Activated CD4-positive, alpha-beta T cell treated with anti-CD3 and anti-CD28 coated beads, Interleukin-2, amount 10 ng/mL, durations not matched to agents 7 days and 5 days (primary cell): ENCODE measurements around the gene GALNT2. TPM values are rescaled to one million over a fixed set of nuclear protein-coding genes. Genes with fewer than 3 reads are reported as not detected.

ENCODE experiments used
- CTCF ChIA-PET: fragments of 350-600 bp; sonication (Branson Sonifier 250); formaldehyde crosslinking; loops from one replicate; lab custom pipeline; 2021; ENCODE audit warnings: antibody characterized with exemption; lab: Charles Lee
- POLR2A ChIA-PET: fragments of 350-600 bp; sonication (Branson Sonifier 250); formaldehyde crosslinking; loops from one replicate; lab custom pipeline; 2021; ENCODE audit warnings: antibody characterized with exemption; lab: Charles Lee
- DNase-seq: peaks from one replicate; pipeline ENCODE4 v3.0.0-alpha.2; 2020
- H3K27ac Mint-ChIP-seq: one replicate; pipeline ENCODE4 v1.8.0; 2021; ENCODE audit warnings: mild to moderate bottlenecking, moderate library complexity, mixed read lengths
- H3K27me3 Mint-ChIP-seq: one replicate; pipeline ENCODE4 v1.8.0; 2021; ENCODE audit warnings: mixed read lengths
- H3K36me3 Mint-ChIP-seq: one replicate; pipeline ENCODE4 v1.8.0; 2021; ENCODE audit warnings: low read depth, mixed read lengths
- H3K4me1 Mint-ChIP-seq: one replicate; pipeline ENCODE4 v1.8.0; 2021; ENCODE audit warnings: mixed read lengths
- H3K4me3 Mint-ChIP-seq: one replicate; pipeline ENCODE4 v1.8.0; 2021; ENCODE audit warnings: mild to moderate bottlenecking, moderate library complexity, mixed read lengths
- H3K9me3 Mint-ChIP-seq: one replicate; pipeline ENCODE4 v1.8.0; 2021; ENCODE audit warnings: mixed read lengths
- total RNA-seq, 2 experiments: library from RNA; stranded (reverse); gene quantifications; one replicate each; pipeline ENCODE4 v1.2.3, GENCODE V29; 2021

Gene GALNT2
- total RNA-seq, 2 experiments from 2014 or later, result 22.7 to 28.4 TPM

- Mint-ChIP-seq H3K36me3 (peaks cover 19% of the 10 kb centered on the region), H3K27ac (no peak overlapping the region), H3K4me3 (no peak overlapping the region), H3K9me3 (no peaks in the 10 kb centered on the region), H3K4me1 (peaks cover 29% of the 10 kb centered on the region), H3K27me3 (no peaks in the 10 kb centered on the region)
- ChIA-PET CTCF (interaction anchor here (2.1 kb wide), 1 partner anchor 9 kb away, joined by 14 read pairs; no protein-coding TSS in a partner anchor), POLR2A (no interaction called here)
- DNase-seq, result no peak
Measured at GRCh38 chr1:230206207-230206606, 139.2 kb downstream of the GALNT2 start.

- H3K36me3 Mint-ChIP-seq, result peaks cover 19% of the 10 kb centered on the region
- peaks cover 32% of the 10 kb centered on the region for H3K4me1 Mint-ChIP-seq
- POLR2A ChIA-PET, result no interaction called here
- H3K4me3 Mint-ChIP-seq, result no peak overlapping the region
- DNase-seq, result peak; percentile 2
- H3K27ac Mint-ChIP-seq, result no peak overlapping the region
- no peaks in the 10 kb centered on the region for H3K9me3 Mint-ChIP-seq
- CTCF ChIA-PET, result interaction anchor here (5.2 kb wide), 1 partner anchor 7 kb away, joined by 23 read pairs; no protein-coding TSS in a partner anchor
- no peaks in the 10 kb centered on the region for H3K27me3 Mint-ChIP-seq
Measured at GRCh38 chr1:230206976-230207375, 139.9 kb downstream of the GALNT2 start.

GRCh38 chr1:230207598-230207997 lies 140.6 kb downstream of the GALNT2 start:
- CTCF ChIA-PET, result interaction anchor here (5.2 kb wide), 1 partner anchor 8 kb away, joined by 23 read pairs; no protein-coding TSS in a partner anchor
- Mint-ChIP-seq H3K36me3 (peaks cover 19% of the 10 kb centered on the region), H3K27me3 (no peaks in the 10 kb centered on the region), H3K4me1 (peaks cover 37% of the 10 kb centered on the region), H3K27ac (no peak overlapping the region), H3K9me3 (no peaks in the 10 kb centered on the region), H3K4me3 (no peak overlapping the region)
- peak; percentile 1 for DNase-seq
- POLR2A ChIA-PET, result no interaction called here

GRCh38 chr1:230208619-230209261 lies 141.7 kb downstream of the GALNT2 start:
- Mint-ChIP-seq H3K4me3 (no peak overlapping the region), H3K27me3 (no peaks in the 10 kb centered on the region), H3K27ac (peak overlapping the region; percentile 65), H3K9me3 (no peaks in the 10 kb centered on the region), H3K36me3 (peaks cover 18% of the 10 kb centered on the region), H3K4me1 (peaks cover 48% of the 10 kb centered on the region)
- CTCF ChIA-PET, result interaction anchor here (5.2 kb wide), 1 partner anchor 9 kb away, joined by 23 read pairs; no protein-coding TSS in a partner anchor
- POLR2A ChIA-PET, result no interaction called here
- peak; percentile 22 for DNase-seq

- Mint-ChIP-seq H3K9me3 (no peaks in the 10 kb centered on the region), H3K36me3 (peaks cover 13% of the 10 kb centered on the region), H3K4me3 (no peak overlapping the region), H3K4me1 (peaks cover 54% of the 10 kb centered on the region), H3K27ac (no peak overlapping the region), H3K27me3 (no peaks in the 10 kb centered on the region)
- POLR2A ChIA-PET, result interaction anchor here (0.5 to 0.6 kb wide), 2 partner anchors 257 to 585 kb away, joined by 4 read pairs; no protein-coding TSS in a partner anchor
- CTCF ChIA-PET, result interaction anchor here (0.6 to 5.2 kb wide), 5 partner anchors 10 to 137 kb away, joined by 3 to 23 read pairs (median 5); no protein-coding TSS in a partner anchor
- no peak for DNase-seq
Measured at GRCh38 chr1:230210326-230210980, 143.4 kb downstream of the GALNT2 start.

GRCh38 chr1:230210981-230211336 lies 143.9 kb downstream of the GALNT2 start:
- H3K4me1 Mint-ChIP-seq, result peaks cover 56% of the 10 kb centered on the region
- ChIA-PET POLR2A (no interaction called here), CTCF (interaction anchor here (1.2 to 5.2 kb wide), 4 partner anchors 10 to 48 kb away, joined by 3 to 23 read pairs (median 6); no protein-coding TSS in a partner anchor)
- no peak for DNase-seq
- no peak overlapping the region for H3K27ac Mint-ChIP-seq
- peaks cover 13% of the 10 kb centered on the region for H3K36me3 Mint-ChIP-seq
- no peaks in the 10 kb centered on the region for H3K9me3 Mint-ChIP-seq
- no peak overlapping the region for H3K4me3 Mint-ChIP-seq
- no peaks in the 10 kb centered on the region for H3K27me3 Mint-ChIP-seq

- no peaks in the 10 kb centered on the region for H3K27me3 Mint-ChIP-seq
- no peak for DNase-seq
- ChIA-PET CTCF (interaction anchor here (0.6 to 5.2 kb wide), 6 partner anchors 9 to 50 kb away, joined by 3 to 23 read pairs (median 5); no protein-coding TSS in a partner anchor), POLR2A (no interaction called here)
- H3K4me3 Mint-ChIP-seq, result no peak overlapping the region
- no peaks in the 10 kb centered on the region for H3K9me3 Mint-ChIP-seq
- H3K27ac Mint-ChIP-seq, result peak overlapping the region; percentile 61
- H3K4me1 Mint-ChIP-seq, result peaks cover 56% of the 10 kb centered on the region
- H3K36me3 Mint-ChIP-seq, result peaks cover 13% of the 10 kb centered on the region
Measured at GRCh38 chr1:230211436-230212145, 144.6 kb downstream of the GALNT2 start.

GRCh38 chr1:230212405-230212936 lies 145.4 kb downstream of the GALNT2 start:
- DNase-seq, result no peak
- H3K9me3 Mint-ChIP-seq, result no peaks in the 10 kb centered on the region
- no peak overlapping the region for H3K4me3 Mint-ChIP-seq
- ChIA-PET CTCF (interaction anchor here (0.9 to 2.5 kb wide), 5 partner anchors 9 to 27 kb away, joined by 3 to 8 read pairs (median 3); no protein-coding TSS in a partner anchor), POLR2A (no interaction called here)
- H3K27ac Mint-ChIP-seq, result peak overlapping the region; percentile 61
- peaks cover 15% of the 10 kb centered on the region for H3K36me3 Mint-ChIP-seq
- peaks cover 56% of the 10 kb centered on the region for H3K4me1 Mint-ChIP-seq
- no peaks in the 10 kb centered on the region for H3K27me3 Mint-ChIP-seq

- Mint-ChIP-seq H3K4me1 (peaks cover 38% of the 10 kb centered on the region), H3K9me3 (no peaks in the 10 kb centered on the region), H3K27ac (no peak overlapping the region), H3K4me3 (no peak overlapping the region), H3K27me3 (no peaks in the 10 kb centered on the region), H3K36me3 (peaks cover 9% of the 10 kb centered on the region)
- DNase-seq, result no peak
- ChIA-PET POLR2A (interaction anchor here (0.5 kb wide), 1 partner anchor 53 kb away, joined by 3 read pairs; no protein-coding TSS in a partner anchor), CTCF (interaction anchor here (0.9 to 3.6 kb wide), 2 partner anchors 10 to 30 kb away, joined by 3 to 14 read pairs; no protein-coding TSS in a partner anchor)
Measured at GRCh38 chr1:230215031-230215430, 148.0 kb downstream of the GALNT2 start.

- Mint-ChIP-seq H3K27me3 (no peaks in the 10 kb centered on the region), H3K9me3 (no peaks in the 10 kb centered on the region), H3K4me3 (no peak overlapping the region), H3K27ac (no peak overlapping the region), H3K4me1 (peaks cover 34% of the 10 kb centered on the region), H3K36me3 (peaks cover 9% of the 10 kb centered on the region)
- CTCF ChIA-PET, result interaction anchor here (0.7 to 3.6 kb wide), 3 partner anchors 9 to 29 kb away, joined by 3 to 14 read pairs (median 3); no protein-coding TSS in a partner anchor
- POLR2A ChIA-PET, result interaction anchor here (0.5 kb wide), 1 partner anchor 53 kb away, joined by 3 read pairs; no protein-coding TSS in a partner anchor
- no peak for DNase-seq
Measured at GRCh38 chr1:230215529-230215928, 148.5 kb downstream of the GALNT2 start.

GRCh38 chr1:230216896-230217295 lies 149.9 kb downstream of the GALNT2 start:
- POLR2A ChIA-PET, result no interaction called here
- H3K4me1 Mint-ChIP-seq, result peaks cover 28% of the 10 kb centered on the region

GRCh38 chr1:230218667-230219066 lies 151.6 kb downstream of the GALNT2 start:
- Mint-ChIP-seq H3K36me3 (peaks cover 5% of the 10 kb centered on the region), H3K27ac (no peak overlapping the region), H3K9me3 (no peaks in the 10 kb centered on the region), H3K27me3 (no peaks in the 10 kb centered on the region), H3K4me1 (peaks cover 10% of the 10 kb centered on the region), H3K4me3 (no peak overlapping the region)
- POLR2A ChIA-PET, result no interaction called here
- CTCF ChIA-PET, result no interaction called here
- DNase-seq, result no peak

More at GRCh38 chr1:230216896-230217295, 149.9 kb downstream of the GALNT2 start:
- Mint-ChIP-seq H3K9me3 (no peaks in the 10 kb centered on the region), H3K27ac (no peak overlapping the region), H3K36me3 (peaks cover 6% of the 10 kb centered on the region), H3K27me3 (no peaks in the 10 kb centered on the region), H3K4me3 (no peak overlapping the region)
- DNase-seq, result no peak
- CTCF ChIA-PET, result interaction anchor here (3.6 kb wide), 1 partner anchor 12 kb away, joined by 14 read pairs; no protein-coding TSS in a partner anchor
